Measurements from ENCODE around the gene KRT5. TPM values are rescaled to one million over a fixed set of nuclear protein-coding genes. Genes with fewer than 3 reads are reported as not detected.

The KRT5 gene
- 100 to 1,000 TPM; 160 to 516 TPM for total RNA-seq

- DNase-seq (ENCODE audit: low spot score) = peak; percentile 84
These were observed at the start of gene KRT5 for GRCh38 chr12:52519826-52520662. Gene KRT5, minus strand, starts transcription at chr12:52520394. Its CDS starts 98 bp downstream, at chr12:52520296.

GRCh38 chr12:52568111-52568510 is 47.9 kb upstream of the KRT5 start:
- TF ChIP-seq POLR2A (IDR thresholded peaks at IDR 0.05) = no peak
- H3K36me3 ChIP-seq = no peaks in the 10 kb centered on the region
- H3K4me3 ChIP-seq = no peak overlapping the region
- DNase-seq (ENCODE audit: low spot score) = no peak
- intact Hi-C loops (cut with DNase I) = no loop called here
- H3K27ac ChIP-seq = no peak overlapping the region
- no peaks in the 10 kb centered on the region for H3K4me1 ChIP-seq (replicated peaks)
- H3K27me3 ChIP-seq (replicated peaks; ENCODE audit: insufficient read depth) = no peaks in the 10 kb centered on the region
- no peaks in the 10 kb centered on the region for H3K9me3 ChIP-seq
- WGBS = 92% methylated on average over 12 of the region's 12 CpGs

More at GRCh38 chr12:52519826-52520662, at the start of gene KRT5:
- intact Hi-C loops (cut with DNase I) = no loop called here
- Histone ChIP-seq H3K36me3 (no peaks in the 10 kb centered on the region), H3K4me3 (peak within 1 kb of the TSS; percentile 25 to 39), H3K27me3 (replicated peaks; ENCODE audit: insufficient read depth) (no peaks in the 10 kb centered on the region), H3K4me1 (replicated peaks) (no peaks in the 10 kb centered on the region), H3K27ac (peak within 1 kb of the TSS; percentile 61 to 73), H3K9me3 (no peaks in the 10 kb centered on the region)
- WGBS = 41% methylated on average over 24 of the region's 29 CpGs
- TF ChIP-seq POLR2A (IDR thresholded peaks at IDR 0.05) (peak; percentile 86), CTCF (IDR thresholded peaks at IDR 0.05) (no peak), POLR2AphosphoS5 (IDR thresholded peaks at IDR 0.05) (peak; percentile 82)

- Histone ChIP-seq H3K4me3 (no peak overlapping the region), H3K4me1 (replicated peaks) (no peaks in the 10 kb centered on the region), H3K27ac (no peak overlapping the region), H3K27me3 (replicated peaks; ENCODE audit: insufficient read depth) (no peaks in the 10 kb centered on the region), H3K9me3 (no peaks in the 10 kb centered on the region), H3K36me3 (no peaks in the 10 kb centered on the region)
- no peak for TF ChIP-seq POLR2AphosphoS5 (IDR thresholded peaks at IDR 0.05)
- no peak for TF ChIP-seq CTCF (IDR thresholded peaks at IDR 0.05)
- no peak for TF ChIP-seq POLR2A (IDR thresholded peaks at IDR 0.05)
- no peak for DNase-seq (ENCODE audit: low spot score)
- intact Hi-C loops (cut with DNase I) = no loop called here
- 91% methylated on average over 8 of the region's 8 CpGs for WGBS
These were observed 46.7 kb upstream of the KRT5 start for GRCh38 chr12:52566847-52567291.

- no peaks in the 10 kb centered on the region for H3K27me3 ChIP-seq (replicated peaks; ENCODE audit: insufficient read depth)
- 50% methylated on average over 1 of the region's 1 CpG for WGBS
These were observed 44.4 kb upstream of the KRT5 start for GRCh38 chr12:52564582-52564981.

GRCh38 chr12:52561880-52562449 is 41.8 kb upstream of the KRT5 start:
- Histone ChIP-seq H3K36me3 (no peaks in the 10 kb centered on the region), H3K9me3 (no peaks in the 10 kb centered on the region), H3K4me1 (replicated peaks) (no peaks in the 10 kb centered on the region), H3K27me3 (replicated peaks; ENCODE audit: insufficient read depth) (no peaks in the 10 kb centered on the region), H3K27ac (no peak overlapping the region), H3K4me3 (no peak overlapping the region)
- 77% methylated on average over 3 of the region's 3 CpGs for WGBS
- TF ChIP-seq CTCF (IDR thresholded peaks at IDR 0.05) = peak in 1 of 4 experiments; percentile 17
- TF ChIP-seq POLR2A (IDR thresholded peaks at IDR 0.05) = no peak
- TF ChIP-seq POLR2AphosphoS5 (IDR thresholded peaks at IDR 0.05) = no peak
- intact Hi-C loops (cut with DNase I) = no loop called here
- no peak for DNase-seq (ENCODE audit: low spot score)

More at GRCh38 chr12:52564582-52564981, 44.4 kb upstream of the KRT5 start:
- Histone ChIP-seq H3K9me3 (no peaks in the 10 kb centered on the region), H3K4me1 (replicated peaks) (no peaks in the 10 kb centered on the region), H3K36me3 (no peaks in the 10 kb centered on the region), H3K27ac (no peak overlapping the region), H3K4me3 (no peak overlapping the region)
- no peak for DNase-seq (ENCODE audit: low spot score)
- intact Hi-C loops (cut with DNase I) = no loop called here
- TF ChIP-seq POLR2AphosphoS5 (IDR thresholded peaks at IDR 0.05) = no peak
- TF ChIP-seq POLR2A (IDR thresholded peaks at IDR 0.05) = no peak

Data from prostate gland (tissue), 2 donors.